Cortex of kidney (tissue), 1 donor: ENCODE results near the gene EPHA7.

ENCODE experiments used
- DNase-seq: peaks from one replicate; lab custom pipeline; 2025; lab: John Stamatoyannopoulos, UW

The EPHA7 gene

DNA sequence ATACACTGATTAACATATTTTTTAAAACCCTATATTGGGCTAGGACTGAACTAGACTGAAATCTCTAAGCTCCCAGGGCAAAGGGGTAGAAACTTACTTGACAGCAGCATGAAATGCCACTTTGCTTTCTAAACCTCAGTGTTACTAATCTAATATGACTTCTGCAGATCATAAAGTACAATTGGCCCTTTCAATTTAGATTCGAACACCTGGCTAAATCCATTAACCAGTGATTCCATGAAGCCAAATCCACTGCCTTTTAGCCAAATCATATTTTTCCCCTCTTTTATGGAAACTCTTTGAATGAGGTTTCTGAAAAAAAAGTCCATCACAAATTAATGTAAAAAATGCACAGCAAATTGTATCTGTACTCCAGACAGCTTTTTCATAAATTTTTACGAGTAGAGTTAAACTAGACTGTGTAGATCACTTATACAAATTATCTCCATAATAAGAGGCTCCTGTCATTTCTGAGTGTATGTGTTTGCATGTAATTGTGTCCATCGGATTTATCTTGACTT is 25.7 kb downstream of the EPHA7 start:
- no peak for DNase-seq

DNA sequence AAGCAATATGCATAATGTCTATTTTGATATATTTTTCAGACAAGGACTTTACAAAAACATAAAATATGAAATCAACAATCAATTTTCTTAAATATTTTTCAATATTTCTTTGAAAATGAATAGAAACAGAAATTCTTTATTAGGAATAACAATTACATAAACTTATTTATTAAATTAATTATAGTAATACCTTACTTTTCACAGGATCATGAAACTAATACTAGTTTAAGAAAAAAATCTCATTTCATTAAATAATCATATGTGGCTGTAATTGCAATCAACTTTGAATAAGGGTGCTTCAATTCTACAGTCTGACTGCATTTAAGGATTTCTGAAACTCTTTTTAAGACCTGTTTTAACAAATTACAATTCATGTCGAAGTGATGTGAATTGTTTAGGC is 26.6 kb downstream of the EPHA7 start:
- no peak for DNase-seq

DNA sequence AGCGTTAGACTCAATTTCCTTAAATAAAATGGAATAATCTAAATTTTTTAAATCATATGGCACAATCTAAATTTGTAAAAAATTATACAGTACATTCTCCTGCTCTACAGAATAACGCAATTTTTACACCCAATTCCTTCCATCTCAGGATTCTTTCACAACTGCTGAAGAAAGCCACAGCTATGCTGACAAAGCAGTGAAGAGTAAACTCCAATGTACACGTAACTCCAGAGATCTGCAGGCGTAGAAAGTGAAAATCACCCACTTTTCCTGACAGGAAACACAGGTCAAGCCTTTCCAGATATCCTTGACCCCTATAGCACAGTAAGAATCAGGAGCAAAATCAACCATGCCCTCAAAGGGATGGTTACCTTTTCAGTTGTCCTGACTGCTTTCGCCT is 27.4 kb downstream of the EPHA7 start:
- no peak for DNase-seq

DNA sequence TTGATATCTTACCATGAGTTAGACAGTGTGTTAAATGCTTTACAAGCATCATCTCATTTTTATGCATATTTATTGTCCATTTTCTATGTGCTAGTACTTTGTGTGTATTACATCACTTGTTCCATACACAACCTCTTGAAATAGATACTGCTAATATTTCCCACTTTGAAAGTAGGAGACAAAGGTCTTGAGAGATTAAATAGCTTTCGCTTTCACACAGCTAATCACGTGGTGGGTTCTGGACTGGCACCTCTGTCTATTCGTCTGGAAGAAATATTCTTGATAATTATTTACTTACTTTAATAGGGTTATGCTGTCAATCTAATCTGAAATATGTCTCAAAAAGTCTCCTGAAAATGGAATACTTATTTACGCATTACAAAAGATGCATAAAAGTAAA is 30.2 kb downstream of the EPHA7 start:
- no peak for DNase-seq

DNA sequence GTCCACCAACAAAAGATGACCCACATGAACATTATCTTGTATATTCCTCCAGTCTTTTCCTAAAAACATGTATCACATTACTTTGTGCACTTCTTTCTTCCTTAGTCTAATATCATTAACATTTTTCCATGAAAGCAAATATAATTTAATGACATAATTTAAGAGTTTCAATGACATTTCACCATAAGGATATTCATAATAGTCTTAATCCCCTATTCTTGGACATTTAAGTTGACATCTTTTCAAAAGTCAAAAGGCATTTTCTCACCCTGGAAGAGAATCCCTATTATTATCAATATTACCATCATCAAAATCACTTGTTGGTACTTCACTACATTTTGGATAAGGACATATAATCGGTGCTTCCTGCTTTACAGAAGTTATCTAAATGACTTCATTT is 31.3 kb downstream of the EPHA7 start:
- no peak for DNase-seq

DNA sequence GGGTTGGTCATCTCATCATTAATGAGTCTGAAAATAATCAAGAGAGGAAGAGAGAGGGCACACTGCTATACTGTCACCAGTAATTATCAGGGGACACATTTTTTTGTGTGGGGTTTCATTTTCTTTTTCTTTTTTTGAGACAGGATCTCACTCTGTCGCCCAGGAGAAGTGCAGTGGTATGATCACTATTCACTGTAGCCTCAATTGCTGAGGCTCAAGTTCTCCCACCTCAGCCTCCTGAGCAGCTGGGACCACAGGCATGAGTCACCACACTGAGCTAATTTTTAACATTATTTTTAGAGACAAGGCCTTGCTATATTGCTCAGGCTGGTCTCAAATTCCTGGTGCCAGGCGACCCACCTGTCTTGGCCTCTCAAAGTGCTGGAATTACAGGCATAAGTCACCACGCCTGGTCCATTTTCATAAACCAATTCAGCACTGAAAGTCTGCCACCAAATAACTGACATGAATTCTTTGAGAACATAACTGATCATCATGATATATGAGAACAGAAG is 43.3 kb downstream of the EPHA7 start:
- DNase-seq: no peak

DNA sequence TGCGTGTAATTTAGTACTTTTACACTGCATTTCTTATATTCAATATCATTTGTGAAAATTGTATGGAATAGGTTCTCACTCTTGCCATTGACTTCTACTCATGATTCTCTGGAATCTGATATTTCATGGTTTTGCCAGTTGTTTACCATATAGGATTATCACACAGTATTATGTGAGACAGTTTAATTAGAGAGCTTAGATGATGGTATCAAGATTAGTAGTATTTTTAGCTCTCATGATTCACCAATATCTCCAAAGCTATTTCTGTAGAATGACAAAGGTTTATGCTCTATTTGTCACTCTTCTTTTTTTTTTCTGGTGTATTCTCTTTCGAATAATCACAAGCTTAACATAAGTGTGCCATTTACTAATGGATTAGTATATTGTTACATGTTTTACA is 45.9 kb downstream of the EPHA7 start:
- no peak for DNase-seq

DNA sequence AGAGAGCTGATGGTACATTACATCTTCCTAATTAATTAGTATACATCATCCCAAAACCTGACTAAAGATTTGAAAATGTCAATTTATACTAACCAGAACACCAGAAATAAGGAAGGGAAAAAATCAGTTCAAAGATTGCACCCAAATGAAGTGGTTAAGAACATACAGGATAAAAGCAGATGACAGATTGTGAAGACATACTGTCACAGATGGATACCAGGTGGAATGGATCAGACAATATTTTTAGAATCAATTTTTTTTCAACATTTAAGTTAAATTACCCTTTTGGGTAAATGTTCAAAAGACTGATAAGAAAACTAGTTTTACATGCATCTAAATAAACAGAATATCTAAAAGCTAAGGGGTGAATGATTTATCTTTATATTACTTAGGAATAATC is 47.6 kb downstream of the EPHA7 start:
- no peak for DNase-seq

DNA sequence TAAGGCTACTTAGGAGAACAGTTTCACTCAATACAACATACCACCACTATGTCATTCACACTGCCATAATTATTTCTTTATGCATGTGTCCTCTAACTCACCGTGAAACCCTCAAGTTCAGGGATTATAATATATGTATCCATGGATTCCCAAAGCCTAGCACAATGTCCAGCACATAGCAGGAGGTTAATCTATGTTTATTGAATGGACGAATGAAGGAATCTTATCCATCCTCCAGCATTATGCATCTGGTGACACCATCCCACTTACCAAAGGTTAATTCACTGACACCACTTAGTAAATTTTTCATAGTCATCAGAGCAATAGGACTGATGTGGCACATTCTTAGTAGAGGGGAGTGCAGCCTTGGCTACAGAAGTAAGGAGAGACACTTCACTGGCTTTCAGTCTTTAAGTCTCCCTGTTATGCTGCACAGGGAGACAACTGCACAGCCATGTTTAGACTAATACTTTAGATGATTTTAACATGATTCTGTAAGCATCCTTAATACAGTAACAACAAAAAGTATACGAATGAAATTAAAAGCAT is 49.7 kb downstream of the EPHA7 start:
- no peak for DNase-seq

DNA sequence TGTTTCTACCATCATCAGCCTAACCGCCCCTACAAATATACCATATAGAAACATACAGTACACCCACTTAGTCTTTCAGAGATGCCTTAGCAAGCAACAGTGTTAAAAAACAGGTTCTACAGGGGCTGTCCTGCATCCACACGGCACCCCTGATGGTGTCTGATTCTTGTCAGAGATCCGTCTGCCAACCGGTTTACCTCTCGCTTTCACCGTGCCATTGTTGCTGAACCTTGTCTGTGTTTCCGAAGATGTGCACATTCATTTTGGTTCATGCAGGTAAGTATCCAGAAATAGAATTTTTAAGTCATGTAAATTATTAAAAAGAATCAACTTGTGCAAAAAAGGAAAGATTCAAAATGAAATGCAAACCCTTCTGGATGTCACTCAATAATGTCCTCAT is 52.9 kb downstream of the EPHA7 start:
- DNase-seq: no peak

DNA sequence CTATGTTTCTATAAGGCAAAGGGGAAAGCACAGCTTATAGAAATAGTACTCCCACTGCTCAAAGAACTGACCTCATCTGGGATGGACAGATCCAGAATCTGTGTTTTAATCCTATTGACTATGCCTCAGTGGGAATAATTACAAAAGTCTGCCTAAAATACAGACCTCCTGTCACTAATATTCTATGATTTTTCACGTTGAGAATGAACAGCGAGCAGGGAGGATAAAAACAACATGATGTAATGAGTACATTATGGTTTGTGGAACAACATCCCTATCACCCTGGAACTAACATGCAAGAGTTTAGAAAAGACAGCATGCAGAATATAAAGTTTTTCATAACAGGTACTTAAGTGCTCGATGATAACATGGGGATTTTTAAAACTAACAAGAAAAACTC is 53.9 kb downstream of the EPHA7 start:
- no peak for DNase-seq

DNA sequence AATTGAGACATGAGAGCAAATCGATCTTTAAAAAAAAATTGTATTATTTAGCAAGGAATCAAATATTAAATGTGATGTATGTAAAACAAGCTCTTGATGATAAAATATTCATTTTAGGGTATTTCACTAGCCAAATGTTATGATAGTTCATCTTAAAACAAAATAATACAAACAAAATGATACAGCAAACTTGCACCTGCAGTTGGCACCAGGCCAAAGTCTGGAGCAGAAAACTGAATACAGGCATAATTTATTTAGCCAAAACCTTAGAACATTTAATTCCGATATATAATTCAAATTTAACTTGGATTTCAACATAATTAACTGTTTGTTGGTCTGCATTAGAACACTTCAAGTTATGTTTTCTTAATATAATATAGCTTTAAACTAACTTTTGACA is 60.9 kb downstream of the EPHA7 start:
- no peak for DNase-seq

DNA sequence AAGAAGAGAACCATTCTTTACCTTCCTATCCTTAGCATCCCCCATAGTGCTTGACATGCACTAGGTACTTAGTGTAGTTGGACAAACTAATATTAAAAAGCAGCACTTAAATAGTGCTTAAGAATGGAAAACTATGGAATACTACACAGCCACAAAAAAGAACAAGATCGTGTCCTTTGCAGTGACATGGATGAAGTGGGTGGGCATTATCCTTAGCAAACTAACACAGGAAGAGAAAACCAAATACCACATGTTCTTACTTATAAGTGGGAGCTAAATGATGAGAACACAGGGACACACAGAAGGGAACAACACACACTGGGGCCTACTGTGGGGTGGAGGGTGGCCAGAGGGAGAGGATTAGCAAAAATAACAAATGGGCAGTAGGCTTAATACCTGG is 66.8 kb downstream of the EPHA7 start:
- DNase-seq: no peak

DNA sequence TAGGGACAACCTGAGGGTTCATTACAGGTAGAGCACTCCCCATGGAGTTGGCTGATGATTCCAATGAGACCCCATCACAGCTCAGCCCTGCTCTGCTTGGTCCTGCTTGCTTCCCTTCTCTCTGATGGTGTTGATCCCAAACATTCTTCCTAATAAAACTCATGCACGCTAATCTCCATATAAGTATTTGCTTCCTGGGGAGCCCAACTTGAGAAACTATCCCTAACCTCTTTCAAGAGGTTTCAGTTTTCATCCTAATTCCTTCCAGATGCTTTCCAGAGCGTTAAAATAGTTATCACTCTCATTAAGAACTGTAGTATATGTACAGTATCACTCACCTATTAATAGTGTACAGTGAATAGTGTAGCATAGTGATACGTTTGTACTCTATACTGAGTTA is 68.1 kb downstream of the EPHA7 start:
- DNase-seq: no peak

DNA sequence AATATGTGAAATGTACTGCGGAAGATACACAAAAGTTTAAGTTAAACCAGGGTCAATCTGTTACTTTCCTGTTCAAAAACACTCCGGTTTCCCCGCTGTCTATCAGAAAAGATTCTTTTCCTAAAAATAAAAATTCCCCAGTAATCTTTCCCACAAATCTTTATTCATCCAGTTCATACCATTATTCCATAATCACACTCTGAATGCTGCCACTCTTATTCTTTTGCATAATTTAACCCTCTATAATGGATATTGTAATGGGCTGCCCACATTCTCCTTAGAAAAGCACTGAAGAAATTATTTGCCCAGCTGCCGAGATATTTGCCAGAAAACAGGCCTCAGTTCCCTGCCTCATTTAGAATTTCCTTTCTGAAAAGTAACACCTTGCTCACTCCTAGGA is 68.6 kb downstream of the EPHA7 start:
- DNase-seq: no peak

DNA sequence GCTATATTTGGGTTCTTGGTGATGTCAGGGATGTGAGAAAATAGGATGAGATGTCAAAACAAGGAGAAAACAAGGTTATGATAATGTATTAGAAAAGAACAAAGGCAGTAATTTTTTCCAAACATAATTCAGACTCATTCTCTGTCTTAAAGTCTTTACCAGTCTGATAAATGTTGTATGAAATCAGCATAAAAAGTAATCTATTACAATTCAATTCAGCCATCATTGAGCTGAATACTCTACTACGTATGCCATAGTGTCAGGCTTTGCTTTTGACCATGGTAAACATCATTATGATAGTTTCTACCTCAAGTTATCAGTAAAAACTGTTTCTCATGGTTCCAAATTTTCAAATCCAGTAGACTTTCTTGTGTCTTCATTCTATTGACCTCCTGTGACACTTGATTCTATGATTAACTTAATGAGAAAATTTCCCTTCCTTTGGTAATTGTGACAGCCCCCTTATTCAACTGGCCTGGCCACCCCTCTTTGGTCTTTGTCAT is 75.0 kb downstream of the EPHA7 start:
- no peak for DNase-seq

DNA sequence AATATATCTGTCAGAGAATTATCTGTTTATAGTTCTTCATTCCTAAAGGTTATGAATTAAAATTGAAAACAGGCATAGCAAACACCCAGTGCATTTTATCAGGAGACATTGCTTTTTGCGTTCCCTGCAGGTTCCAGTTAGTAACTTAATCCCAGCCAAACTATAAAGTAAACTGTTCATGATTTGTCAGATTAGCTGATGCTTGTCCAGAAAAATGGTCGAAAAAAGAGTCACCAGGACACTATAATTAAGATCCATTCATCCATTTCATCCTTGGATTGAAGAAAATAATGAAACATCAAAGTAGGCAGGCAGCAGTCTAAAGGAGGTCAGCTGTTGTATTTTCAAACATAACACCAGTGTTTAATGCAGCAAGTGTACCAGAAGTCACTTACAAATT is 75.9 kb downstream of the EPHA7 start:
- DNase-seq: no peak

DNA sequence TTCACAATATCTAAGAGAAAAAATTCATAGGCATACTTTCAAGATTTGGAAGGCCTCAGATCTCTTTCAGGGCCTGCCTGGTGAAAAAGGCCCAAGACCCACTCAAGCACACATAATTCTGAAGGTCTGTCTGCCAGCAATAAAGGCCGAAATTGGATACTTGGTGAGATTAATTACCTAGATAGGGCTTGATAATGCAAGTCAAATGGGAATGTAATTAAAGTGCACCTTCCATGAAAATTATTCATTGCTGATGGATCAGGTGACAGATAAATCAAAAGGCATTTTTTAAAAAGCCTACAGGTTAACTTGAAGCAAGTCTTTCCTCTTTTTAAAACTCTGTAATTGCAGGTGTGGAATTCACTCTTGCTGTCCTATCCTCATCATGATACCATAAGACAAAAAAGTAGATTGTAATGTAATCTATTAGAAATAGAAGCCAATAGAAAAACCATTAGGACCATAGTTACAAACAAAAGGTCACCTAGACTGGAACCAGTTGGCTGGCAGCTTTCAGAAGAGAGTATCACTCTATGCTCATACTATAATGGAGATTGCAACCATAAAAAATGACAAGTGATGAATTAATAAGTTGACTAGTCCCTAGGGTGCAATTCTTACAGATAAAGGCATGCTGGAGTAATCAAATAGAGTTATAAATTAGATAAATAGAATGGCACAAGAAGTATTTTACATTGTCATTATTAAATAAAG is 77.3 kb downstream of the EPHA7 start:
- no peak for DNase-seq

DNA sequence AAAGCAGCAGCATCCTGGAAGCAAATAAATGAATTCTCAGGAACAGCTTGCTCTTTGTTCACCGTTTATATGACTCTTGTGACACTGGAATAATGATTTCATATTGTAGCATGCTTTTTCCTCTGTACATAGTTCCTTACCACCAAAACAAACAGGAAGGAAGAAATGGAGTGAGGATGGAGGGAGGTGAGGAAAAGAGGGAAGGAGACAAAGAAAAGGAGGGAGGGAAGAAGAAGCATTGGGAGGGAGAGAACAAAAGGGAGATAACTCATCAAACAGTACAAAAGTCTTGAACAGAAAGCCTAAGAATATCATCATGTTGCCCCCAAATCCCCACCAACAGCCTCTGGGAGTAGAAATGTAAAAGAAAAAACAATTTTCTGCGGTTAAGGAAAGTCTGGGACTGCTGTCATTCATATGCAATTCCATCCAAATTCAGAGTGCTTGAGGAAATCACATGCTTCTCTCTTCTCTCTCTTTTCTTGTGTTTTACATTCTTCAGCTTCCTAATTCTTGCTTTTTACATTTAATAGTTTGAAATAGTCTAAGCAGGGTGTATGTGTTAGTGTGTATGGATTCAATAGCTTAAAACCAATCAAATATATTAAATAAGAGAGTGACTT is 81.5 kb downstream of the EPHA7 start:
- DNase-seq: no peak

DNA sequence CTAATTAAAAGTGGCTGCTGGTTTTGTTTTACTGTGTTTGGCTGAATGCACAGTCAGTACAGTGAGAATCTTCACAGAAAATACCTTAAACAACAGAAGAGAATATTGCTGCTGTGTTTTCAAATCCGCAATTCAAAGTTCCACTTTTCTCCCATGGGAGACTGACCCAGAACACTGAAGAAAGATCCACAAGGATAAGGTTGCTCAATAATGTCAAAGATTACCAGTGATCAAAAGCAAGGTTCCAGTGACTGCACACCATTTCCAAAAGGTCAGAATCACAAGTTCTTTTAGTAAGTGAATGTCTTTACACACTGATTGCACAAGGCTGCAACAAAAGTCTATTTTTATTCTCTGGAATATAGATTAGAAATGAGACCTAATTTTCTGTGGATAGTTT is 82.3 kb downstream of the EPHA7 start:
- DNase-seq: no peak

DNA sequence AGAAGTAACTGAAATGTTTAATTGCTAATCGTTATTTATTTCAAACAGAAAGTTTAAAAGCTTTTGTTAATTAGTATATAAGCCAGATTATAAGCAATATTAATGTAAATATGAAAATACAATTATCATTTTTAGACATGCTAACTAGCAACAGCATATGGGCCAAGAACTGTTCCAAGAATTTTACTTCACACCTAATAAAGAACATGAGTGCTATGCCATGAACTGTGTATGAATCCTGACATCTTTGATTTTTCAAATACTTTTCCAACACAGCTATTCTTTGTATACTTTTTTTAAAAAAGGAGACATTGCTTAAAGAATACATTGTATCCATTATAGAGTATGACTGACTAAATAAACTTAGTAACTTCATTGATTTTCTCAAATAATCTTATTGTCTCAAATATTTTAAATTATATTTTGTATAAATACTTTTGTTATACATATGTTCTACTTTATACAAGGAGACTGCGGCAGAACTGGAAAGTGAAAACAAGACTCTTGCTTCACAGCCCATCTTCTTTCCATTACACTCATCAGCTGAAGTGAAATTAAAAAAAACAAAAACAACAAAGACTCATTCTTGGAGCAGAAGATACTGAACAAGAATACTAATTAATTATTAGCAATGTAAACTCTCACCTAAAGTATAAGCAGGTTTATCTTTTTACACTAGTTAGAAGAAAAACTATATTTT is 89.9 kb downstream of the EPHA7 start:
- DNase-seq: no peak

DNA sequence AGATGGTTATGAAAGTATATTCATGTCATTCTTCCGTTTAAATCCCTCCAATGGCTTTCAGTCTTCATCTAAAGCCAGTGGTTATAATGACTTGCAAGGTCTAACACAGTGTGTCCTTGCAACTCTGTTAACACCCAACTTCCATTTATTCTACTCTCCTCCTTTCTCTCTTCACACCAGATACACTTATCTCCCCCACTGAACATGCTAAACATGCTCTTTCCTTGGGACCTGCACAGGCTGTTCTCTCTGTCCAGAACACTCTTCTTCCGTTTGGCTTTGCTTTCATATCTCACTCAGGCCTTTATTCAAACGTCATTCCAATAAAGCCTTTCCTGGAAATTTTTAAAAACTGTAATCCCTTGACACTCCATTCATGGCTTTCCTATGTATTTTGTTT is 91.5 kb downstream of the EPHA7 start:
- no peak for DNase-seq

DNA sequence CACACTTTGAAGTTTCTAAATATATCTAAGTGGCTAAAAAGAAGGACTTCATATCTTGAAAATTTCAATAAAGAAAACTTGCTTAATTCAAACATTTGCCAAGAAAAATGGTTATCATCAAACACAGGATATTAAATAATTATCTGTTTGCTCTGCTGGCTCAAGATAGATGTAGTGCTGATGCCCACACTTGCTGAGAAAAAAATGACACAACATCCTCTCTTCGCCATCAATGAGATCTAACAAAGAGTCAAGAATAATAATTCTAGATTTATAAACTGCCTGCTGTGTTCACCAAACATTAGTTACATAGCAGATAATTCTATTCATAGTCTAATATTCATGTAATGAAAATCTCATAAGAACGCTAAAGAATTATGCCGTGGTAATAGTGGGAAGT is 93.6 kb downstream of the EPHA7 start:
- DNase-seq: no peak
